ENCODE measurements around the gene GRIK3.

The GRIK3 gene

GRCh38 chr1:36846357-36846756 lies 188.0 kb downstream of the GRIK3 start:
- DNase-seq: no peak

GRCh38 chr1:36845802-36846201 lies 188.5 kb downstream of the GRIK3 start:
- DNase-seq: no peak

- no peak for DNase-seq
Observed at GRCh38 chr1:36844917-36845316, 189.4 kb downstream of the GRIK3 start.

- DNase-seq: no peak
Observed at GRCh38 chr1:36843906-36844610, 190.3 kb downstream of the GRIK3 start.

GRCh38 chr1:36843027-36843426 lies 191.3 kb downstream of the GRIK3 start:
- no peak for DNase-seq

- DNase-seq: no peak
Observed at GRCh38 chr1:36842448-36842847, 191.9 kb downstream of the GRIK3 start.

- DNase-seq: no peak
Observed at GRCh38 chr1:36839485-36839884, 194.8 kb downstream of the GRIK3 start.

- no peak for DNase-seq
Observed at GRCh38 chr1:36838888-36839287, 195.4 kb downstream of the GRIK3 start.

- DNase-seq: no peak
Observed at GRCh38 chr1:36836916-36837315, 197.4 kb downstream of the GRIK3 start.

GRCh38 chr1:36836196-36836883 lies 198.0 kb downstream of the GRIK3 start:
- DNase-seq: no peak

GRCh38 chr1:36835696-36836095 lies 198.6 kb downstream of the GRIK3 start:
- no peak for DNase-seq

- DNase-seq: no peak
Observed at GRCh38 chr1:36835017-36835695, 199.2 kb downstream of the GRIK3 start.

- no peak for DNase-seq
Observed at GRCh38 chr1:36834586-36834985, 199.7 kb downstream of the GRIK3 start.

- no peak for DNase-seq
Observed at GRCh38 chr1:36831186-36831810, 203.0 kb downstream of the GRIK3 start.

- no peak for DNase-seq
Observed at GRCh38 chr1:36829961-36830360, 204.4 kb downstream of the GRIK3 start.

GRCh38 chr1:36829066-36829465 lies 205.2 kb downstream of the GRIK3 start:
- DNase-seq: no peak

GRCh38 chr1:36825226-36825625 lies 209.1 kb downstream of the GRIK3 start:
- DNase-seq: no peak

- DNase-seq: no peak
Observed at GRCh38 chr1:36824390-36824861, 209.9 kb downstream of the GRIK3 start.

GRCh38 chr1:36822648-36823047 lies 211.7 kb downstream of the GRIK3 start:
- no peak for DNase-seq

GRCh38 chr1:36821386-36821785 lies 212.9 kb downstream of the GRIK3 start:
- no peak for DNase-seq

- DNase-seq: no peak
Observed at GRCh38 chr1:36818771-36819170, 215.5 kb downstream of the GRIK3 start.

GRCh38 chr1:36816348-36816747 lies 218.0 kb downstream of the GRIK3 start:
- no peak for DNase-seq

GRCh38 chr1:36814774-36815173 lies 219.5 kb downstream of the GRIK3 start:
- DNase-seq: no peak

Measured in NCI-H1930 (cell line).